Right atrium auricular region (tissue), 2 donors: ENCODE data around the gene RYR3. TPM values are rescaled to one million over a fixed set of nuclear protein-coding genes. Genes with fewer than 3 reads are reported as not detected.

Experiments
- DNase-seq: peaks from one replicate; pipeline ENCODE4 v3.0.0-alpha.2; 2019; ENCODE audit warnings: low spot score
- H3K27ac ChIP-seq, 2 donors: fragments of 200-600 bp; sonication (generic); 1 replicate in 1 of 2; 2 replicates in 1 of 2; pipeline ENCODE4 v1.5.1; 2016 to 2019
- H3K27me3 ChIP-seq, 2 donors: fragments of 200-600 bp; sonication (generic); one replicate each; pipeline versions ENCODE4 v1.5.1 to v1.6.0; 2017 to 2019
- H3K36me3 ChIP-seq: fragments of 200-600 bp; sonication (generic); one replicate; pipeline ENCODE4 v1.5.1; 2016
- H3K4me1 ChIP-seq, 2 donors: fragments of 200-600 bp; sonication (generic); one replicate each; pipeline versions ENCODE4 v1.5.1 to v1.6.0; 2017 to 2019
- H3K4me3 ChIP-seq, 2 donors: fragments of 200-600 bp; sonication (generic); 1 replicate in 1 of 2; 2 replicates in 1 of 2; pipeline ENCODE4 v1.5.1; 2017 to 2019; ENCODE audit warnings: mild to moderate bottlenecking in 1 of 2, moderate library complexity in 1 of 2
- H3K9me3 ChIP-seq, 2 donors: fragments of 200-600 bp; sonication (generic); one replicate each; pipeline ENCODE4 v1.5.1; 2019
- CTCF ChIP-seq, 2 donors: fragments of 200-600 bp; sonication (generic); IDR thresholded peaks; one replicate each; pipeline ENCODE4 v1.5.1; 2019; ENCODE audit warnings: antibody characterized with exemption in 2 of 2
- total RNA-seq, 2 donors: library from RNA; depleted of rRNA; stranded (reverse); fragments of >200 nt; gene quantifications; one replicate each; pipeline ENCODE4 v1.1.0, GENCODE V29; 2016

Gene RYR3
- total RNA-seq, 2 donors from 2014 or later: 0.08 to 0.11 TPM

GRCh38 chr15:33341953-33342352 lies 31.2 kb downstream of the RYR3 start:
- no peaks in the 10 kb centered on the region for H3K27me3 ChIP-seq
- no peak overlapping the region for H3K4me3 ChIP-seq
- TF ChIP-seq CTCF (IDR thresholded peaks at IDR 0.05): no peak
- H3K36me3 ChIP-seq: no peaks in the 10 kb centered on the region
- H3K9me3 ChIP-seq: peaks cover 0 to 7% of the 10 kb centered on the region in 2 donors
- no peaks in the 10 kb centered on the region for H3K4me1 ChIP-seq
- no peak overlapping the region for H3K27ac ChIP-seq
- DNase-seq: no peak

- Histone ChIP-seq H3K4me1 (no peaks in the 10 kb centered on the region), H3K27me3 (no peaks in the 10 kb centered on the region), H3K27ac (no peak overlapping the region), H3K36me3 (no peaks in the 10 kb centered on the region), H3K9me3 (peaks cover 0 to 7% of the 10 kb centered on the region in 2 donors), H3K4me3 (no peak overlapping the region)
- no peak for TF ChIP-seq CTCF (IDR thresholded peaks at IDR 0.05)
- DNase-seq: no peak
Measured at GRCh38 chr15:33343275-33343674, 32.5 kb downstream of the RYR3 start.

- no peak for TF ChIP-seq CTCF (IDR thresholded peaks at IDR 0.05)
- peaks cover 0 to 7% of the 10 kb centered on the region in 2 donors for H3K9me3 ChIP-seq
- no peaks in the 10 kb centered on the region for H3K36me3 ChIP-seq
- no peaks in the 10 kb centered on the region for H3K4me1 ChIP-seq
- no peak for DNase-seq
- no peak overlapping the region for H3K27ac ChIP-seq
- H3K4me3 ChIP-seq: no peak overlapping the region
- no peaks in the 10 kb centered on the region for H3K27me3 ChIP-seq
Measured at GRCh38 chr15:33344111-33344510, 33.3 kb downstream of the RYR3 start.

- DNase-seq: no peak
- H3K36me3 ChIP-seq: no peaks in the 10 kb centered on the region
- TF ChIP-seq CTCF (IDR thresholded peaks at IDR 0.05): no peak
- H3K4me1 ChIP-seq: no peaks in the 10 kb centered on the region
- H3K27ac ChIP-seq: no peak overlapping the region
- H3K4me3 ChIP-seq: no peak overlapping the region
- peaks cover 0 to 7% of the 10 kb centered on the region in 2 donors for H3K9me3 ChIP-seq
- H3K27me3 ChIP-seq: no peaks in the 10 kb centered on the region
Measured at GRCh38 chr15:33344530-33344929, 33.8 kb downstream of the RYR3 start.

GRCh38 chr15:33354411-33354810 lies 43.6 kb downstream of the RYR3 start:
- Histone ChIP-seq H3K36me3 (no peaks in the 10 kb centered on the region), H3K27me3 (no peaks in the 10 kb centered on the region), H3K4me1 (no peaks in the 10 kb centered on the region), H3K27ac (no peak overlapping the region), H3K9me3 (no peaks in the 10 kb centered on the region), H3K4me3 (no peak overlapping the region)
- no peak for TF ChIP-seq CTCF (IDR thresholded peaks at IDR 0.05)
- no peak for DNase-seq

- H3K4me1 ChIP-seq: no peaks in the 10 kb centered on the region
- no peaks in the 10 kb centered on the region for H3K36me3 ChIP-seq
- TF ChIP-seq CTCF (IDR thresholded peaks at IDR 0.05): no peak
- H3K27me3 ChIP-seq: no peaks in the 10 kb centered on the region
- no peak overlapping the region for H3K27ac ChIP-seq
- DNase-seq: no peak
- no peaks in the 10 kb centered on the region for H3K9me3 ChIP-seq
- no peak overlapping the region for H3K4me3 ChIP-seq
Measured at GRCh38 chr15:33357845-33358244, 47.1 kb downstream of the RYR3 start.
